ENCODE data around the gene HMG20A.

Gene HMG20A

DNA sequence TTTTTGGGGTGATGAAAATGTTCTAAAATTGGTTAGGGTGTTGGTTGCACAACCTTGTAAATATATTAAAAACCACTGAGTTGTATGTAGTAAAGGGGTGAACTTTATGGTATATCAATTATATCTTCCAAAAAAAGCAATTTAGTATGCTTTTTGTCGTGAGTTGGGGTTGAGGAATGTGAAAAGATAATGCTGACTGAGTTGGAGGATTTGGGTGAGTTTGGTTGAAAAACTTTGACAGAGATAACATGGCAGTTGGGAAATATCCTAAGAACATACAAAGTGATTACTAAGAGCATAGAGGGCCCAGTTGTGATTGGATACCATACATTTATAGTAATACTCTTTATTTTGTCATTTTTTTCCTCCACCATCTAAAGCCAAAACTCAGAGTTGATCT, 33.6 kb downstream of the HMG20A start:
- no peak for DNase-seq (ENCODE audit: low read depth)
- TF ChIP-seq, protein P1, sequence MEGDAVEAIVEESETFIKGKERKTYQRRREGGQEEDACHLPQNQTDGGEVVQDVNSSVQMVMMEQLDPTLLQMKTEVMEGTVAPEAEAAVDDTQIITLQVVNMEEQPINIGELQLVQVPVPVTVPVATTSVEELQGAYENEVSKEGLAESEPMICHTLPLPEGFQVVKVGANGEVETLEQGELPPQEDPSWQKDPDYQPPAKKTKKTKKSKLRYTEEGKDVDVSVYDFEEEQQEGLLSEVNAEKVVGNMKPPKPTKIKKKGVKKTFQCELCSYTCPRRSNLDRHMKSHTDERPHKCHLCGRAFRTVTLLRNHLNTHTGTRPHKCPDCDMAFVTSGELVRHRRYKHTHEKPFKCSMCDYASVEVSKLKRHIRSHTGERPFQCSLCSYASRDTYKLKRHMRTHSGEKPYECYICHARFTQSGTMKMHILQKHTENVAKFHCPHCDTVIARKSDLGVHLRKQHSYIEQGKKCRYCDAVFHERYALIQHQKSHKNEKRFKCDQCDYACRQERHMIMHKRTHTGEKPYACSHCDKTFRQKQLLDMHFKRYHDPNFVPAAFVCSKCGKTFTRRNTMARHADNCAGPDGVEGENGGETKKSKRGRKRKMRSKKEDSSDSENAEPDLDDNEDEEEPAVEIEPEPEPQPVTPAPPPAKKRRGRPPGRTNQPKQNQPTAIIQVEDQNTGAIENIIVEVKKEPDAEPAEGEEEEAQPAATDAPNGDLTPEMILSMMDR (IDR thresholded peaks at IDR 0.05; ENCODE audit: insufficient read depth, low read depth, low read length, missing control alignments): no peak
- H3K4me3 ChIP-seq (ENCODE audit: low read length): no peak overlapping the region

- TF ChIP-seq, protein P1 (IDR thresholded peaks at IDR 0.05; ENCODE audit: insufficient read depth, low read depth, low read length, missing control alignments): no peak
- H3K4me3 ChIP-seq (ENCODE audit: low read length): no peak overlapping the region
- DNase-seq (ENCODE audit: low read depth): no peak
Observed at GRCh38 chr15:77454951-77455350, 34.3 kb downstream of the HMG20A start.

GRCh38 chr15:77455696-77456321, 35.1 kb downstream of the HMG20A start:
- no peak overlapping the region for H3K4me3 ChIP-seq (ENCODE audit: low read length)
- TF ChIP-seq, protein P1 (IDR thresholded peaks at IDR 0.05; ENCODE audit: insufficient read depth, low read depth, low read length, missing control alignments): no peak
- no peak for DNase-seq (ENCODE audit: low read depth)

DNA sequence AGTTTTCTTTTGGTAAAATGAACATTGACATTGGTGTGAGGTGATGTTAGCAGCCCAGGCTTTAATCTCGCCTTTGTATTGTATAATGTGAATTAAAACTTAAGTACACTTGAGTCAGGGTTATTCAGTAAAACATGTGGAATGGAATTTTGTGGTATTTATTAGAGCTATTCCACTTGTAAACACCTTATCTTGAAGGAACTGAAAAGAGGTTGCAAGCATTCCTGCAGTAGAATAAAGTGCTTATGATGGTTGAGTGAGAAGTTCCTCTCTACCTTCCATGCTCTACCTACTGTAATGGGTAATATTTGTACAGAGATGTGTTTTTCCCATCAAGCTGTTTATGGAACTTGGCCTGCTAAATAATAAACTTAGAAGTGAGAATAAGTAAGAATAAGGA, 36.1 kb downstream of the HMG20A start:
- no peak overlapping the region for H3K4me3 ChIP-seq (ENCODE audit: low read length)
- no peak for DNase-seq (ENCODE audit: low read depth)
- TF ChIP-seq, protein P1 (IDR thresholded peaks at IDR 0.05; ENCODE audit: insufficient read depth, low read depth, low read length, missing control alignments): no peak

- no peak overlapping the region for H3K4me3 ChIP-seq (ENCODE audit: low read length)
- TF ChIP-seq, protein P1 (IDR thresholded peaks at IDR 0.05; ENCODE audit: insufficient read depth, low read depth, low read length, missing control alignments): no peak
- no peak for DNase-seq (ENCODE audit: low read depth)
Observed at GRCh38 chr15:77457191-77457904, 36.7 kb downstream of the HMG20A start.

DNA sequence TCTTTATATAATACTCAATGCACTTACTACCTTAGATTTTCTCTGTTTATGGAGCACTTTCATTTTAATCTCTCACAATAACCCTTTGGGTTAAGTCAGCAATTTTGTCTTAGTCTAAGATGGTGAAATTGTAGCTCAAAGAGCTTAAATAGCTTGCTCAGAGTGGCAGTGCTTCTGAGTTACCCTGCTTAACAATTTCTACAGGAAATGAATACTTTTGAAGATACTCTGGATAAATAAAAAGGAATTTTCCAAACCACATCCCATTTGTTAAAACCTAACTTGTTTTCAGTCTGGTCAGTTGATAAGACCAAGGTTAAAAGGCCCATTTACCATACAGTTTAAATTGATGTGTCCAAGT, 37.2 kb downstream of the HMG20A start:
- no peak overlapping the region for H3K4me3 ChIP-seq (ENCODE audit: low read length)
- no peak for DNase-seq (ENCODE audit: low read depth)
- TF ChIP-seq, protein P1 (IDR thresholded peaks at IDR 0.05; ENCODE audit: insufficient read depth, low read depth, low read length, missing control alignments): no peak

DNA sequence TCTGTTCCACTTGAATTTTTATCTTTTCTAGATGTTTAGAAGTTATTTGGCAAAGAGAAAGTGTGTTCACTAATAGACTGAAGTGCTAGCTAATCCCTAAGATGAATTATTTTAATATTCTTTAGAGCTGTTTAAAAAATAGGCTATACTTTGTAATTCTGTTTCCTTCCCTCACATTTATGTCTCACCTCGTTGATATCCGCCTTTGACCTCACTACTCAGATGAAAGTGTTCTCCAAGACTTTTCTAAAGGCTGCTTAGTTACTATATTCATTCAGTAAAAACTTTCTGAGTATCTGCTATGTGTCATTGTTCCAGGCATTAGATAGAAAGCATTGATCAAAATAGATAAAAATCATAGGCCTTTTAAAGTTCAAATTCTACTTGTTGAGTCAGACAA, 38.3 kb downstream of the HMG20A start:
- no peak overlapping the region for H3K4me3 ChIP-seq (ENCODE audit: low read length)
- DNase-seq (ENCODE audit: low read depth): no peak
- TF ChIP-seq, protein P1 (IDR thresholded peaks at IDR 0.05; ENCODE audit: insufficient read depth, low read depth, low read length, missing control alignments): no peak
